Measurements from ENCODE around the gene TCF15. TPM values are rescaled to one million over a fixed set of nuclear protein-coding genes. Genes with fewer than 3 reads are reported as not detected.

The TCF15 gene, protein sequence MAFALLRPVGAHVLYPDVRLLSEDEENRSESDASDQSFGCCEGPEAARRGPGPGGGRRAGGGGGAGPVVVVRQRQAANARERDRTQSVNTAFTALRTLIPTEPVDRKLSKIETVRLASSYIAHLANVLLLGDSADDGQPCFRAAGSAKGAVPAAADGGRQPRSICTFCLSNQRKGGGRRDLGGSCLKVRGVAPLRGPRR
- 1 to 10 TPM; 1.0 to 2.6 (median 1.5) TPM for polyA plus RNA-seq (ENCODE audit: insufficient read length in 4 of 4)

DNA sequence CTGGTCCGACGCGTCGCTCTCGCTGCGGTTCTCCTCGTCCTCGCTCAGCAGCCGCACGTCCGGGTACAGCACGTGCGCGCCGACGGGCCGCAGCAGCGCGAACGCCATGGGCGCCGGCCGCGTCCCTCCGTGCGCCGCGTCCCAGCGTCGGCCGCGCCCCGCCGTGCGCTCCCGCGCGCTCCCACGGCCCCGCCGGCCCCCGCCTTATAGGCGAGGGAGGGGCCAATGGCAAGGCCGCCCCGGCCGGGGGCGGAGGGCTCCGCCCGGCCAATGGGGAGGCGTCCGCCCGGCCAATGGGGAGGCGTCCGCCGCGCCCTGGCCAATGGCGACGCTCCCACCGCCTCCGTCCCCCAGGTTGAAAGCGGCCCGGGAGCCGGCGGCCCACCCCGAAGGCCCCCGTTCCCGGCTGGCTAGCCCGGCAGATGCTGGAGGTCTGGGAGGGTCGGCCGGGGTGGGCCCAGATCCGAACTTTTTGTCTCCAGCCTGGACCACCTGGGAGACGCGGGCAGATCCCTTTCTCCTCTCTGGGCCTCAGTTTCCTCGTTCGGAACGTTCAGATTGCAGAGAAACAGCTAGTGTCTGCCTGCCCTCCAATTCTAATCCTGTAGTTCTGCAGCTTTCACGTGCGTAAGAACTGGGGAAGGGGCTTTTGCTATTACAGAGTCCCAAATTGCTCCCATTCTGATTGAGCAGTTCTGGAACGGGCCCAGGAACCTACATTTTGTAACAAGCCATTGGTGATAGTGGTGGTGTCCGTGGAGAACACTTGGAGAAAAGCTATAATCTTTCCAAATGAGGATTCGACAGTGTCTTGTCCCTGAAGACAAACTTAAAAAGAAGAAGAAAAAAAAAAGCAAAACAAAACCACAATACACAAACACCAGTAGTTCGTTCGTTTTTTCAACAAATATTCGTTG is at the start of gene TCF15:
Gene TCF15 (minus strand): TSS at position 180 of the 917 bp plus-strand sequence. CDS start 72 bp downstream, at position 108.
- DNase-seq (ENCODE audit: low read depth in 4 of 4, low spot score in 2 of 4) = peak in 1 of 4 donors; percentile 62

DNA sequence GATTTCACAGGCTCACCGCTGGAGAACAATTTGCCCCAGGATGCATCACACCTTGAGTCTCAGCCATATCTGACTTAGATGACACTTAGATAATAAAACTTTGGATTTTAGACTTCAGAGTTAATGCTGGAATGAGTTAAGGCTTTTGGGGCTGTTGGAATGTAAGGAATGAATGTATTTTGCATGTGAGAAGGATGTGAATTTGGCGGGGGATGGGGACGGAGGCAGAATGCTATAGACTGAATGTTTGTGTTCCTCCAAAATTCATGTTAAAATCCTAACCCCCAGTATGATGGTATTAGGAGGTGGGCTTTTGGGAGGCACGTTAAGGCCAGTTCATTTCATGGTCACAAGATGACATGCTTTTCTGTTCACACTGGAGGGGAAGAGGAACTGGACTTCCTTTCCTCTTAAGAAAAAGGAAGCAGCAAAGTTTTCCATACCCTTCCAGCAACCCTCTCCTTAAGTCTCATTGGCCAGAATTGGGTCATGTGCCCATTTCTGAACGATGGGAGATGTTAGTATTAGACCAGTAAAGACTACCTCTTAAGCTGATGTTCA is 48.7 kb upstream of the TCF15 start:
- no peak for DNase-seq (ENCODE audit: low read depth in 4 of 4, low spot score in 2 of 4)

DNA sequence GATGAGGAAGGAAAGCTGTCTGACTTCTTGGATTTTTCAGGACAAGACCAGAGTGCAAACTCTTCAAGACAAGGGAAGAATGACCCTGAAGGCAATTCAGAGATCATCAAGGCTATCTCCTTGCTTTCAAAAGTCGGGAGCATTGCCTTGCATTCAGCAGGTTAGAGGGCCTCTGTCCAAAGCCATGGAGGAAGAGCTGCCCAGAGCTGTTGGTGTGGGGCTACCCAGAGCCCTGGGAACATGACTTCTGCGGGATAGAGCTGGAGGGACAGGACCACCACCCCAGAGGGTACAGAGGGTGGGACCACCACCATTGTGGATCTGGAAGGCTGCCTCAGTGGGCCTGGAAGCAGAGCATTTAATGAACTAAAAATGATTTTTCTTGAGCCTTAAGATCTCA is 48.1 kb upstream of the TCF15 start:
- no peak for DNase-seq (ENCODE audit: low read depth in 4 of 4, low spot score in 2 of 4)

DNA sequence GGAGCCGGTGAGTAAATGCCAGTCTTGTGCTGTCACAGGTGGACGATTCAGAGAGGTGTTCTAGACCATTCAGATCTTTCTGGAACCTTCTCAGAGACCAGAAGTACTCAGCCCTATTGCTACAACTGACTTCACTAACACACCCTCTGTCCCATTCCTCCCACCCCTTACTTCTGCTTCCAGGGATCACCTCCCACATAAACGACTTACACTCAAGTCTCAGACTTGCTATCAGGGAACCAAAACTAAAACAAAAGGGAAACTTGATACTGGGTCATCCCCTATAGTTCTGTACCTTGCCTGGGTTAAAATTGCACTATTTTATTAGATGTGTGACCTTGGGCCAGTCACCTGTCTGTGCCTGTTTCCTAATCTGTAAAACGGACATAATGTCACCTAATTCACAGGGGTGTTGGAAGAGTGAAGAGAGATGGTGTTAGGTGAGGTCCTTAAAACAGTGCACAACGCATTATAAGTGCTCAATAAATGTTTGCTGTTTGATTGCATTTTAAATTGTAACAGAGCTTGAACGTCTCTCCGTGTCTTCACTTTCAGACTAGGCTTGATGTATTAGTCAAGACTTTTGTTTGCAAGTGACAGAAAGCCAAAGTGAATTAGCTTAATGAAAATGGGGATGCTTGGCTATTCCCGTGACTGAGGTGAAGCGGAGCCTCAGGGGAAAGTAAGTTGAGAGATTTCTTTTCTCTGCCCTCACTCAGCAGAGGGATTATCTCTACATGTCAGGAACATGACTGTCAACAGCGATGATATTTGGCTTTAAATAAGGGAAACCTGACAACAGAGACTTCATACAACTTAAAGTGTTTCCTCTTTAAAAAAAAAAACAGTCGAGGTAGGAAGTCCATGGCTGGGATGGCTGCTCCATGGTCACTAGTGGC is 45.9 kb upstream of the TCF15 start:
- DNase-seq (ENCODE audit: low read depth in 4 of 4, low spot score in 2 of 4) = no peak

DNA sequence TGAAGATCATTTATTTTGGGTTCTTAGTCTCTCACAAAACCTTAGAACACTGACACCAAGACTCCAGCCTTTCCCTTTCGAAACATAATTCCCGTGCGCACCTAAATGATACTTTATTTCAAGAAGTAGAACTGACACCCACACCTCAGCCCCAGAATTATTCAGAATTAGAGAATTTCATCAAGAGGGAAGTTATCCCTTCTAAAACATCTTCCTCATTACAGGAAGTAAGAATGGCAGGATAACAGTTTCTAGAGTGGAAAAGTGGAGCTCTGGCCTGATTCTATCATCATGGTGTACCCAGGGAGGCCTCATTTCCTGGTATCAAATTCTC is 44.3 kb upstream of the TCF15 start:
- DNase-seq (ENCODE audit: low read depth in 4 of 4, low spot score in 2 of 4) = no peak

DNA sequence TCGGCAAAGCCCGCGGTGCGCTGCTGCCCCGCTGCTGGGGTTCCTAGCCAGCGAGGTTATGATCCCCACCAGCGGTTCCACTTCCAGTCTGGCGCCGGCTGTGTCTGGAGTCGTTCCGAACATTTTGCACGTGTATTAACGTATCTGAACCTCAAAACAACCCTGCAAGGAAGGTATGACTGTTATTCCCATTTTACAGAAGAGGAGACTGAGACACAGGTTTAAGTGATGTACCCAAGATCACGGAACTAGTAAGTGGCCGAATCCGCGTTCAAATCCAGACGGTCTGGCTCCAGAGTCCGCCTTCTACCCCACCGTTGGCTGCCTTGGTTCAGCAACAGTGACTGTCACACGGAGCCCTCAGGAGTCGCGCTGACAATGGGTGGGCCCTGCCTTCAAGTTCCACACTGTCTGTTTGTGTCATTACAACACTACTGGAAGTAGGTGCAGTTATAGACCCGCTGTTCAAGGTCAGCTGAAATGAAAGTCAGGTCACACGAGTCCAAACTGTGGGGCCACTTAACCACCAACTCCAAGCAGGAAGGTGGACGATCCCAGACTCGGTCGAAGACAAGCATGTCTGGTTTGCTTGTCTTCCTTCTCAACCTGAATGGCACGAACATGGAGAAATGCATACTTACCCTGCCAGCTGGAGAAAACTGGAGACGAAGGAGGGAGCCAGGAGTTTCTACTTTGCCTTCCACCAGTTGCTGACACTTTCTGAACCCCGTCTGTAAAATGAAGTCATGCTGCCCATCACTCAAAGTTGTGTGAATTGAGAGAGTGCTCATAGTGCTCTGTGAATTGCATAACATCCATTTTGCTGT is 43.7 kb upstream of the TCF15 start:
- no peak for DNase-seq (ENCODE audit: low read depth in 4 of 4, low spot score in 2 of 4)

DNA sequence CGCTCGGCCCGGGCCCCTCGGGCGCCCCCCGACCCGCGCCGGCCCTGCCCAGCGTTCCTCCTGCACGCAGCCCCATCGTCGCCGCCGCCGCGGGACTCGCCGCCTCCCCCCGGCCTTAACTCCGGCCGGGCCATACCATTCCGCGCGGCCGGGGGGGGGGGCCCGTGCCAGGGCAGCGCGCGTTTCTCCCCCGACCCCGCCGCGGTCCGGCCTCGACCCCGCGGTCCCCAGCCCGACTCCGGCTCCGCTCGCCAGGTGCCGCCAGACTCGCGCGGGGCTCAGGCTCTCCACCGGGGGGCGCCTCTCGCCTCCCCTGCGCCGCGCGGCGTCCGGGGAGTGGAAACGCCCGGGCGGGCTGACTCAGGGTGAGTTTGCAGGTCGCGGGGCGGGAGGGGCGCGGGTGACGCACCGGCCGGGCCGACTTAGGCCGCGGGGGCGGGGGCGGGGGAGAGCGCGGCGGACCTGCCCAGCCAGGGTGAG is 43.0 kb upstream of the TCF15 start, which contains the start of gene SRXN1:
Gene SRXN1 (minus strand): TSS at position 91 of the 480 bp plus-strand sequence. CDS start 15 bp downstream, at position 76.
- peak in 1 of 4 donors; percentile 73 for DNase-seq (ENCODE audit: low read depth in 4 of 4, low spot score in 2 of 4)

DNA sequence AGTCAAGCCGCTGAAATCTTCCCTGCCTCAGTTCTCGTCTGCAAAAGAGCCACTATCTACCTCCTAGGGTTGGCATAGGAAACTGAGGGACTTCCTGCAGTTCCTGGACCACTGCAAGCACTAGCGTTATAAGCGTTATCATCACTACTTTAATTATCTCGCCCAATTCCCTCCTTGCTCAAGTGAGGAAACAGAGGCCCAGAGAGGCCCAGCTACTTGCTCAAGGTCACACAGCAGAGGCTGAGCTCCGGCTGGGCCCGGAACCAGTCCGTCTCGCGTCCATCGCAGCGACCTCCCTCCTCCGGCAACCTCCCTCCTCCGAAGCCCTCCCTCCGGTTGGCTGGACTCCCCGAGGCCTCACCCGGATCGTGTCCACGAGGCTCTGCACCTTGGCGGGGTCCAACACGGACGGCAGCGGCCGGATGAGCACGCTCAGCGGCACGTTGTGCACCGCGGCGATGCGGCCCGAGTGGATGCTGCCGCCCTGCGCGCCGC is 42.6 kb upstream of the TCF15 start:
- no peak for DNase-seq (ENCODE audit: low read depth in 4 of 4, low spot score in 2 of 4)

DNA sequence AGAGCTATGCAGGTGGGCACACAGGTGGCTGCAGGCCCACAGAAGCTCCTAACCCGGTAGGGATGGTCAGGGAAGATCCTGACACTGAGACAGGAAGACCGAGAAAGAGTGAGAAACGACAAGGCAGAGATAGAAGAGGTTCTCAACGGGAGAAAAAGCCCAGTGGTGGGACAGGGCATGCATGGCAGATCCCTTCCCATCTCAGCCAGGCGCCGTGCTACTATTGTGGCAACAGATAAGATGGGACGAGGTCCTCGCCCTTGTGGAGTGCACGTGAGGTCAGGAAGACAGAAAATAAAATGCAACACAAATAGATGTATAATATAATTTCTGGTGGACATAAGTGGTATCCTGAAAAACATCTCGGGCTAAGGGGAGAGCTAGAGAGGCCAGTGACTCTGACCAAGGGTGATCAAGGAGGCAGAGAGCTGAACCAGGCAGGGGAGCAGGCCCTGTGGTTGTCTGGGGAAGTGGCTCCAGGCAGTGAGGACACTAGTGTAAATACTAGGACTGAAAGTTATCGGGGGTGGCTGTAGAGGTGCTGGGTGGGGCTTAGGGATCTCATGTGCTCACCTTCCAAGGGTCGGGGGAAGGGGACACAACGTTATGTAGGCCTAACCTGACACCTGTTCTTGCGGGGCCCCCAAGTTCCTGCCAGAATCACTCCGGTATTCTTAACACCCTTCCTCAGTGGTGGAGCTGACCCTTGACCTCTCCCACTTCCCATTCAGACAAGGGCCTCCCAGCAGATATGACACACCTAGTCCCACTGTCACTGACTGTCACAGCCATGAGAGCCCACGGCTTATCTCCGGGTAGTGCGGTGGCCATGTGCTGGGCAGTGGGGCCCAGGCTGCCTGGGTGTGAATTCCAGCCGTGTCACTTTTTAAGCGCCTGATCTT is 41.9 kb upstream of the TCF15 start:
- DNase-seq (ENCODE audit: low read depth in 4 of 4, low spot score in 2 of 4) = no peak

DNA sequence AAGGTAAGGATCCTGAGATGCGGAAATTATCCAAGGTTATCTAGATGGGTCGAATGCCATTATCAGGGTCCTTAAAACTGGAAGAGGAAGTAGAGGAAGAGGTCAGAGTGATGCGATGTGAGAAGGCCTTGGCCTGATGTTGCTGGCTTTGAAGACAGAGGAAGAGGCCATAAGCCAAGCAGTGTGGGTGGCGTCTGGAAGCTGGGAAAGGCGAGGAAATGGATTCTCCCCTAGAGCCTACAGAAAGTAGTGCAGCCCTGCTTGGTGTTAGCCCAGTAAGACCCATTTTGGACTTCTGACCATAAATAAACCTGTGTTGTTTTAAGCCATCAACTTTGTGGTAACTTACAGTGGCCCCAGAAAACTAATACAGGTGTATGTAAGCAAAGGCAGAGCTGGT is 40.8 kb upstream of the TCF15 start:
- DNase-seq (ENCODE audit: low read depth in 4 of 4, low spot score in 2 of 4) = no peak

DNA sequence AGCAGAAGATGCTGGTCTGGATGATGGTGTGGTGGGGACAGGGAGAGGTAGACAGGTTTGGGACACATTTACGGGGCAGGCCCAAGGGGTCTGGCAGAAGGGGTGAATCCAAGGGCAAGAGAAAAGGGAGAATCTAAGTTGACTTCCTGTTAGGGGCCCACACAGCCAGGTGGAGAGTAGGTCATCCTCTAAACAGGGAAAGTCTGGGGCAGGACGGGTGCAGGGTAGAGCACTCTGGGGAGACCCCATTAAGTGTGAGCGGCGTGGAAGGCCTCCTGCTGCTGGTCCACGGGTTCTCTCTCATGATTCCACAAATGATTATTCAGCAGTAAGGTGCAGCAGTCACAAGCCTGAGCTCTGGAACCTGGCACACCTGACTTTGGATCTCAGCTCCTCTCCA is 40.2 kb upstream of the TCF15 start:
- DNase-seq (ENCODE audit: low read depth in 4 of 4, low spot score in 2 of 4) = no peak

DNA sequence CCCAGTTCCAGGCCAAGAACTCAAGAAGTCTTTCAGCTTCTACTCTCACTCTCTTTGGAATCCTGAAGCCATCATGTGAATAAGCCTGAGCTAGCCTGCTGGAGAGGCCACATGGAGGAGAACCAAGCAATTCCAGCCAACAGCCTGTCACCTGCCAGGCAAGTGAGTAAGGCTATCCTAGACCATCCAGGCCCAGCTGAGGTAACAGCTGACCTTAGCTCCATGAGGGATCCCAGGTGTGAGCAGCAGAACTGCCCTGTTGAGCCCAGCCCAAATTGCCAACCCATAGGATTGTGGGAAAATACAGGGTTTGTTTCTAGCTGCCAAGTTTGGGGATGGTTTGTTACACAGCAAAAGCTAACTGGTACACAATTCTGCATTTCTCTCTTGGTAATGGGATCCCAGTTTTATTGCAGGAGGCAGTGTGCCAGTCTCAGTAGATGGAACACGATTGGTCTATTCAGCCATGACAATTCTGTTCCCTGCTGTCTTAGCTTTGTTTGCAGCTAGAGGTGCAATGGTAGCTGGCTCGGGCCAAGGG is 37.4 kb upstream of the TCF15 start:
- DNase-seq (ENCODE audit: low read depth in 4 of 4, low spot score in 2 of 4) = no peak

DNA sequence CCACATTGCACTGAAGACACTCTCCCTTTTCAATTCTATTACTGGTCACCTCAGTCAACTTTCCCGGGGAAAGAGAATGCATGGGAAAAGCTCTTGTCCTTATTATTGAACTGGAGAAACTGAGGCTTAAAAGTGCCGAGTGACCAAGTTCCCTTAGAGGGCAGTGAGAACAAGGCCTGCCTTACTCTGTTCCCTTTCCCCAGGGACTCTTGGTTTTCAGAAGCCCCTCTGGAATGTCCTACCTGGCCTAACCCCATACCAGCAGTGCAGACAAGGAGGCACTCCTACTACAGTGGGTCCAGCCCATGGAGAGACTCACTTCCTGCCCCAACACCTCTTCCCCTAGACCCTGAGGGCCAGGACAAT is 36.7 kb upstream of the TCF15 start:
- no peak for DNase-seq (ENCODE audit: low read depth in 4 of 4, low spot score in 2 of 4)

DNA sequence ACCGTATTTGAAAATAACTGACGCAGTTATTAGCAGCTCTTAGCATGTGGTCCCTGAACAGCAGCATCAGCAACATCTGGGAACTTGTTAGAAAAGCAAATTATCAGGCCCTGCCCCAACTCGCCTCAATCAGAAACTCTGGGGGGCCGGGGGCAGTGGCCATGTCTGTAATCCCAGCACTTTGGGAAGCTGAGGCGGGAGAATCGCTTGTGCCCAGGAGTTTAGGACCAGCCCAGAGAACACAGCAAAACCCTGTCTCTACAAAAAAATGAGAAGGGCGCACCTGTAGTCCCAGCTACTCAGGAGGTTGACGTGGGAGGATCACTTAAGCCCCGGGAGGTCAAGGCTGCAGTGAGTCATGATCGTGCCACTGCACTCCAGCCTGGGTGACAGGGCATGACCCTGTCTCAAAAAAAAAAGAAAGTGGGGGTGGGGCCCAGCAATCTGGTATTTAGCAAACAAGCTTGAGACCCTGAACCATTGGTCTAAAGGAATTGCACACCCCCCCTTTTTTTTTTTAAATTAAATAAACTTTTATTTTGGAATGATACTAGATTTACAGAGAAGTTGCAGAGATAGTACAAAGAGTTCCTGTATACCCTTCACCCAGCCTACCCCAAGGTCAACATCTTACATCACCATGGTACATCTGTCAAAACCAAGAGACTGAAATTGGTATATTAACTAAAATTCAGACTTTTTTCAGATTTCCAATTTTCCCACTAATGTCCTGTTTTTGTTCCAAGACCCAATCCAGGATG is 36.2 kb upstream of the TCF15 start:
- DNase-seq (ENCODE audit: low read depth in 4 of 4, low spot score in 2 of 4) = no peak

DNA sequence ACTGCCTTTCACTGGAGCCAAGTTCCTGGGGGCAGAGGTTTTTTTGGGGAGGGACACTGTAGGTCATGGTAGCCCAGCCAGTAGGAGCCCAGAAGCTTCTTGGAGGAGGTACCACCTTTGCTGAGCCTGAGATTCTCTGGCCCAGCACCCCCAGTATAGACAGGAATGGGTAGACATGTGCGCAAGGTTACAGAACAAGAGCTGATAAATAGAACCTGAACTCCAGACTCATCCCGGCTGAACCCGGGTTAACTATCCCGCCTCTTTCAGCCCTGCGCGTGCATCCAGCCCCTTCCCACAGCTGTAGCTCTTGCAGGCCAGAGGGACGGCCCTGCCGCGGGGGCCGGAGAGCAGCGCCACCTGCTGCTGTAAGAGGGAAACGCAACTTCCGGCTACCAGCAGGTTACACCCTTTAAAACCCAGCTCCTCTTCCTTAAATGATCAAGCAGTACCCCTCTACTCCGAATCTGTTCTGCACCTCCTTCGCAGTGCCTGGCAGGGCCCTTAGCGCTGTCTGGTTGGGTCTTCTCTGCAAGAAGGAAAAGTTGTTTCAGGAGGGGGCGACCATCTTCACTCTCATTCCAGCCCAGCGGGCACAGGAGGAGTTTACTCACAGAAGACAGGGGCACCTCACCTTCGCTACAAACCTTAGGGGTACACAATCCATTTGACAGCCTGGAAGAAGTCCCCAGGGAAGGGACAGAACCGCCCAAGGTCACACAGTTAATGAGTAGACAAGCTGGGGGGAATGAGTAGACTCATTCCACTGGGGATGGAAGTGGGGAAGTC is 35.4 kb upstream of the TCF15 start:
- DNase-seq (ENCODE audit: low read depth in 4 of 4, low spot score in 2 of 4) = no peak

DNA sequence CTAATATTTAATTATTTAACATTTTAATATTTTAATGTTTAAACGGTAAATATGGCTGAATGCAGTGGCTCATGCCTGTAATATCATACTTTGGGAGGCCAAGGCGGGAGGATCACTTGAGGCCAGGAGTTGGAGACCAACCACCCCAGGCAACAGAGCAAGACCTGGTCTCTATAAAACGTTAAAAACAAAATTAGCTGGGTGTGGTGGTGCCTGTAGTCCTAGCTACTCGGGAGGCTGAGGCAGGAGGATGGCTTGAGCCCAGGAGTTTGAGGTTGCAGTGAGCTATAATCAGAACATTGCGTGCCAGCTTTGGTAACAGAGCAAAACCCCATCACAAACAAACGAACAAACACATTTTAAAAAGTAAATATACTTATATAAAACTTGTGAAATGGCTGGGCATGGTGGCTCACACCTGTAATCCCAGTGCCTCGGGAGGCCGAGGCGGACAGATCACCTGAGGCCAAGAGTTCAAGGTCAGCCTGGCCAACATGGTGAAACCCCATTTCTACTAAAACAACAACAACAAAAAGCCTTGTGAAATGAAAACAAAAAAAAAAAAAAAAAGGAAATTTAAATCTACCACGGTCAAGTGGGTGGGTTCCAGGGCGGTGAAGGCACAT is 34.7 kb upstream of the TCF15 start:
- no peak for DNase-seq (ENCODE audit: low read depth in 4 of 4, low spot score in 2 of 4)
